Ishikawa (cell line): ENCODE measurements around the gene TUB.
A peak's percentile ranks its signal among the peaks of the same experiment; 100 is the strongest.

Experiments
- CEBPB ChIP-seq: IDR thresholded peaks from 2 replicates; pipeline ENCODE4 v1.6.1; 2012
- CREB1 ChIP-seq: IDR thresholded peaks from 2 replicates; pipeline ENCODE4 v1.6.1; 2012; ENCODE audit warnings: low read depth
- EGR1 ChIP-seq: IDR thresholded peaks from 2 replicates; pipeline ENCODE4 v1.6.1; 2012
- EP300 ChIP-seq: IDR thresholded peaks from 2 replicates; pipeline ENCODE4 v1.6.1; 2012; ENCODE audit warnings: borderline replicate concordance
- FOXM1 ChIP-seq: IDR thresholded peaks from 2 replicates; pipeline ENCODE4 v1.6.1; 2012; ENCODE audit warnings: low read depth, borderline replicate concordance
- NFIC ChIP-seq: IDR thresholded peaks from 2 replicates; pipeline ENCODE4 v1.6.1; 2012
- RAD21 ChIP-seq: IDR thresholded peaks from 2 replicates; pipeline ENCODE4 v1.6.1; 2012; ENCODE audit warnings: low read depth
- TAF1 ChIP-seq: IDR thresholded peaks from 2 replicates; pipeline ENCODE4 v1.6.1; 2012; ENCODE audit warnings: low read depth, mild to moderate bottlenecking
- TCF12 ChIP-seq: IDR thresholded peaks from 2 replicates; pipeline ENCODE4 v1.6.1; 2012; ENCODE audit warnings: low read depth
- TEAD4 ChIP-seq: IDR thresholded peaks from 2 replicates; pipeline ENCODE4 v1.6.1; 2012
- YY1 ChIP-seq: IDR thresholded peaks from 2 replicates; pipeline ENCODE4 v1.6.1; 2012; ENCODE audit warnings: low read depth
- ZBTB7A ChIP-seq: IDR thresholded peaks from 2 replicates; pipeline ENCODE4 v1.6.1; 2012; ENCODE audit warnings: low read depth
- TF ChIP-seq, protein P1 (sequence below): IDR thresholded peaks from 2 replicates; pipeline ENCODE4 v1.6.1; 2012
- TF ChIP-seq, protein P2 (sequence below): IDR thresholded peaks from 2 replicates; pipeline ENCODE4 v1.6.1; 2012
- TF ChIP-seq, protein P3 (sequence below): IDR thresholded peaks from 2 replicates; pipeline ENCODE4 v1.6.1; 2012; ENCODE audit warnings: low read depth, mild to moderate bottlenecking

The TUB gene

DNA sequence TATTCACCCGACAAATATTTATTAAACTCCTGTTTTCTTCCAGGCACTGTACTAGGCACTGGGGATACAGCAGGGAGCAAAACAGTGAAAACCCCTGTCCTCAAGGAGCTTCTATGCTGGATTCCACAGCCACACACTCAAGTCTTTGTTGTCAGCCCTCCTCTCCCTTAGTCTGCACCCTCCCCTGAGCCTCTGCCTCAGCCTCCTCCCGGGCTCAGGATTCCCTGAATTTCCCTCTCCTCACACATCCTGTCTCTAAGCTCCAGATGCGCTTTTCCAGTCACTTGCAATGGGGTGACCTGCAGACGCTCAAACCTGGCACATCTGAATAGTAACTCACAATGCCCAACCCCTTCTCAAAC lies 13.5 kb upstream of the TUB start:
- no peak for TF ChIP-seq TCF12
- TF ChIP-seq, protein P1, sequence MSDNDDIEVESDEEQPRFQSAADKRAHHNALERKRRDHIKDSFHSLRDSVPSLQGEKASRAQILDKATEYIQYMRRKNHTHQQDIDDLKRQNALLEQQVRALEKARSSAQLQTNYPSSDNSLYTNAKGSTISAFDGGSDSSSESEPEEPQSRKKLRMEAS, result no peak
- no peak for TF ChIP-seq NFIC
- TF ChIP-seq CEBPB, result no peak
- no peak for TF ChIP-seq EP300
- no peak for TF ChIP-seq TAF1
- TF ChIP-seq CREB1, result no peak
- TF ChIP-seq EGR1, result no peak
- no peak for TF ChIP-seq ZBTB7A

DNA sequence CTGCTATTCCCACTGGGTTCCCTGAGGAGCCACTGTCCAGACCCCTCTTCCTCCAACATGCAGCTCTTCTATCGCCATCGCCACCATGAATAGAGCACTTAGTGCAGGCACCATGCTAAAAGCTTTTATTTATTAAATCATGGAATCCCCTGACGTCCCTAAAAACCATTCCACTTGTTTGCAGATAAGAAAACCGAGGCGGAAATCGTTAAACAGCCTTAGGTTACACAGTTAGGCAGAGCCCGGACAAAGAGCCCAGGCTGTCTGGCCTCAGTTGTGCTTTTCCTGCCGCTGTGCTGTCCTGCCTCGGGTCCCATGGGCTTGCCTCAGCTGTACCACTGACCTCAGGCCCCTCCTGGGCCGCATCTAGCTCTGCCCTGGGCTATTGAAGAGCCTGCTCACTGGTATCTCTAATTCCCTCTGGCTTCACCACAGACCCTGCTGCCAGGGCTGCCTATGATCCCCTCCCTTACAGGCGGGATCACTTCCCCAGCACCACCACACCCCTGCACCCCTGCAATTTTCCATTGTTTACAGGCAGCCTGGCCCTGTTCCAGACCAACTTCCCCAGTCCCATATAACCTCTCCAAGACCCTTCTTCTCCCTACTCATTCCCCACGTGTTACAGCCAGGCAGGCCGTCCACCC lies 13.0 kb upstream of the TUB start:
- TF ChIP-seq, protein P2, sequence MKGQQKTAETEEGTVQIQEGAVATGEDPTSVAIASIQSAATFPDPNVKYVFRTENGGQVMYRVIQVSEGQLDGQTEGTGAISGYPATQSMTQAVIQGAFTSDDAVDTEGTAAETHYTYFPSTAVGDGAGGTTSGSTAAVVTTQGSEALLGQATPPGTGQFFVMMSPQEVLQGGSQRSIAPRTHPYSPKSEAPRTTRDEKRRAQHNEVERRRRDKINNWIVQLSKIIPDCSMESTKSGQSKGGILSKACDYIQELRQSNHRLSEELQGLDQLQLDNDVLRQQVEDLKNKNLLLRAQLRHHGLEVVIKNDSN, result no peak
- no peak for TF ChIP-seq EGR1
- no peak for TF ChIP-seq FOXM1
- TF ChIP-seq ZBTB7A, result no peak
- no peak for TF ChIP-seq TEAD4
- TF ChIP-seq, protein P3, sequence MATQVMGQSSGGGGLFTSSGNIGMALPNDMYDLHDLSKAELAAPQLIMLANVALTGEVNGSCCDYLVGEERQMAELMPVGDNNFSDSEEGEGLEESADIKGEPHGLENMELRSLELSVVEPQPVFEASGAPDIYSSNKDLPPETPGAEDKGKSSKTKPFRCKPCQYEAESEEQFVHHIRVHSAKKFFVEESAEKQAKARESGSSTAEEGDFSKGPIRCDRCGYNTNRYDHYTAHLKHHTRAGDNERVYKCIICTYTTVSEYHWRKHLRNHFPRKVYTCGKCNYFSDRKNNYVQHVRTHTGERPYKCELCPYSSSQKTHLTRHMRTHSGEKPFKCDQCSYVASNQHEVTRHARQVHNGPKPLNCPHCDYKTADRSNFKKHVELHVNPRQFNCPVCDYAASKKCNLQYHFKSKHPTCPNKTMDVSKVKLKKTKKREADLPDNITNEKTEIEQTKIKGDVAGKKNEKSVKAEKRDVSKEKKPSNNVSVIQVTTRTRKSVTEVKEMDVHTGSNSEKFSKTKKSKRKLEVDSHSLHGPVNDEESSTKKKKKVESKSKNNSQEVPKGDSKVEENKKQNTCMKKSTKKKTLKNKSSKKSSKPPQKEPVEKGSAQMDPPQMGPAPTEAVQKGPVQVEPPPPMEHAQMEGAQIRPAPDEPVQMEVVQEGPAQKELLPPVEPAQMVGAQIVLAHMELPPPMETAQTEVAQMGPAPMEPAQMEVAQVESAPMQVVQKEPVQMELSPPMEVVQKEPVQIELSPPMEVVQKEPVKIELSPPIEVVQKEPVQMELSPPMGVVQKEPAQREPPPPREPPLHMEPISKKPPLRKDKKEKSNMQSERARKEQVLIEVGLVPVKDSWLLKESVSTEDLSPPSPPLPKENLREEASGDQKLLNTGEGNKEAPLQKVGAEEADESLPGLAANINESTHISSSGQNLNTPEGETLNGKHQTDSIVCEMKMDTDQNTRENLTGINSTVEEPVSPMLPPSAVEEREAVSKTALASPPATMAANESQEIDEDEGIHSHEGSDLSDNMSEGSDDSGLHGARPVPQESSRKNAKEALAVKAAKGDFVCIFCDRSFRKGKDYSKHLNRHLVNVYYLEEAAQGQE, result no peak

DNA sequence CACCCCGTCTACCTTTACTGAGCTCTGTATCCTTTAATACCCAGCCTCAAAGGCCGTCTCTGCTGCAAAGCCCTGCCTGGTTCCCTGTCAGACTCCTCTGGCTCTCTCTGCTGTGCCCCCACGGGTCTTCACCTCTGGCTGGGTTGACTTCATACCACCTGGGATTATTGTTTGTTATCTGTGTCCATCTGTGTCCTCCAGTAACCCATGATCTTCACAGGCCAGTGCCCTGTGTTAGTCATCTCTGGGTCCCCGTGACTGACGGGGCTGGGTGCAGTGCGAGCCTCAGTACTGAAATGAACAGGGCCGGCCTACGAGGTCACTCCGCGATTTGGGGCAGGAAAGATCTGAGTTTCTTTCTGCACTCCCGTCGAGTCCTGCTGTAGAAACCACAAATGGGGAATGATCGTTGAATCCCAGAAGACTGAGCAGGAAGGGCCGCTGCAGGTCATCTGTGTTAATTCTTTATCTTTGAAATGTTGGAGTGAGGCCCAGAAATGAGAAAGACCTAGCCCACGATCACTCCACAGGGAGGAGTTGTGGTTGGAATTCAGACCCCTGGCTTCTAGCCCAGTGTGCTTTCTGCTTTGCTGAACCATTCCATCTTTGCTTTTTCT lies 12.3 kb upstream of the TUB start:
- TF ChIP-seq EGR1 (no peak), TCF12 (no peak), TEAD4 (0 out of 2 replicates have a peak, but pooled peaks have one; percentile 37), NFIC (peak; percentile 64), CEBPB (no peak), YY1 (no peak)

DNA sequence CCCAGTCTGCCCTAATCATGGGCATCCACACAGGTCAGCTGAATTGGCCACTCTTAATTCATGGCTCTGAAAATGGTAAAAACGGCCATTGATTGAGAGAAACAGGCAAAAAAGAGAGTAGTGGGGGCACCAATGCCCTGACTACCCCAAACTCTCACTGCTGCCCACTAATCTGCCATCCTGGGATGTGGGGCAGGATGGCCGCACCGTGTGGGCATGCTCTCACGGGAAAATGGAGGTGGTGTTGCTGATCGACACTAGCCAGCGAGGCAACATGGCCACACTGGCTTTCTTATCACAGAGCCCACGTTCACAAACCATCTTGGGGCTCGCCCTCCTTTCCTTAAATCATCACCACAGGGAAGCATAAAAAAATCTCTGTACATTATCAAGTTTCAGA lies 11.2 kb upstream of the TUB start:
- TF ChIP-seq NFIC (no peak), TAF1 (no peak), EGR1 (no peak), EP300 (no peak), TCF12 (no peak), TEAD4 (no peak), FOXM1 (no peak), YY1 (no peak), ZBTB7A (no peak), CREB1 (no peak)
- TF ChIP-seq, protein P1, result no peak
- TF ChIP-seq, protein P2, result no peak

DNA sequence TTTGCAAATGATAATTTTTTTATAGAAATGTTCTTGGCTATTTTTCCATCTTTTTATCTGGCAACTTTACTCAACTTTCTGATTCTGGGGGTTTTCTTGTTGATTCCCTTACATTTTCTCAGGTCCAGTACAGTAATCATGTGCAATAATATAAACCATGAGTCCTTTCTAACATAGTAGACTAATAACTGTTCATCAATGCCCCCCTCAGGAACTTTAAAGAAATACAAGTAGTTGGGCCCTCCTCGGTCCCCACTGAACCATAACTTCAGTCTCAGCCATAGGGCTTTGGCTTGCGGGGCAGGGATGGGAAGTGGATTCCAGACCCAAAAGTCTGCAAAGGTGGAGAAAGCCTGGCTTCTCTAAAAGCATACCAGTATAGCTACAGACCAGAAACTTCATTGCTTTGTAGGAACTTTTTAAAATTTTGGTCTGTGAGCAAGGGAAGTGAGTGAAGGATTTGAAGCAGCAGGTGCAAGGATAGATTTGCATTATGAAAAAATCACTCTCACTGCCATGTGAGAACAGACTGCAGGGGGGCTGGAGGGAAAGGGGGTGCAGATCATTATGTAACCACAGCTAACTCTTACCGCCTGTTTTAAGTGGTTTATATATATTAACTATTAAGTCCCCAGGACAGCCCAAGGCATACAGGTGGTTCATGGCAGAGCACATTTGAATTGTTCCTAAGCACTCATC lies 10.4 kb upstream of the TUB start:
- TF ChIP-seq ZBTB7A (no peak), RAD21 (peak; percentile 37), CEBPB (no peak), CREB1 (no peak), EP300 (no peak), YY1 (no peak)
- TF ChIP-seq, protein P1, result no peak

DNA sequence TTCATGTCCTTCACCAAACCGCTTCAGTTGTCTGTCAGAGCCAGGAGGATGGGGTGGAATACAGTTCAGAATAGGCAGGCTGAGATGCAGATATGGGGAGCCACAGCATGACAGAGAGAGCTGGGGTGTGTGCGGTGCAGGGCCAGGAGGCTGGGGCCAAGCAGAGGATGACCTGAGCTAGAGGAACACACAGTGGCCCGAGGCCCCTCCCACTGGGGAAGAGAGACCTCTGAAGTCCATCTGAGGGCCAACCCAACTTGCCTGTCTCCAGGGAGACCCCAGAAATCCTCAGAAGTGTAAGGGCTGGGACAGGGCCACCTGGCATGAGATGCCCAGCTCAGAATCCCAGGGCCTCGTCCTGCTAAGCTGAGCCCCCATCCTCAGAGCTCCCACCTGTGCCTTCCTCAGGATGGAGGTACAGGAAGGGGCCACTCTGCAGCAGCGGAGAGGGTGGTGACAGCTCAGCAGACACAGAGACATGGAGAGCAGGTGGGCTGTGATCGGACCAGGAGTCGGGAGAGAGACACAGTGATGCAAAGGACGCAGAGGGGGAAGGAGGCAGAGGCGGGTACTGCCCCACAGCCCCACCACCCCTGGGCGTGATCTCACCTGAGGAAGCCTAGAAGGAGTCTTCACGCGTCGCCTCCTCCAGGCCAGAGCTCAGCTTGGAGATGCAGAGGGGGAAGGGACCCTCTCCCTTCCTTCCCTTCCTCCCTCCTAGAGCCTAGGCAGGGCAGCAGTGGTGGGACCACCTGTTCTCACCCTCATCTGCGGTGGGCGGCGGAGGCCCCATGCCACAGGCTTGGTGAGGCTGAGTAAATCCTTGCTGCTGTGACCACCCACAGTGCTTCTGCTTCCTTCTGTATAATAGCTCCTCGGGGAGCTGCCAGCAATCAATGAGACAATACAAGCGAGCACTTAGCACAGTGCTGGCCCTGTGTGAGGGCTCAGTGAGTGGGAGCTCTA lies 9.1 kb upstream of the TUB start:
- no peak for TF ChIP-seq EP300
- no peak for TF ChIP-seq CREB1
- TF ChIP-seq YY1, result no peak
- TF ChIP-seq, protein P3, result no peak
- TF ChIP-seq RAD21, result no peak
- TF ChIP-seq ZBTB7A, result no peak
- TF ChIP-seq FOXM1, result no peak
- no peak for TF ChIP-seq TEAD4
- TF ChIP-seq, protein P1, result no peak
- no peak for TF ChIP-seq EGR1
- no peak for TF ChIP-seq CEBPB
- TF ChIP-seq NFIC, result no peak
- TF ChIP-seq, protein P2, result no peak
- TF ChIP-seq TAF1, result no peak
- TF ChIP-seq TCF12, result no peak
